NCI-H526 treated with DMSO at 0.1 percent for 48 hours (cell line): Measurements from ENCODE around the gene KLHL17.
"Not testable (repeated sequence)": the region's sequence is repeated elsewhere in the genome, so short reads cannot be mapped to it uniquely, and the experiment has no call there.

Experiments
- DNase-seq: peaks from one replicate; lab custom pipeline; 2025; lab: John Stamatoyannopoulos, UW

The KLHL17 gene

DNA sequence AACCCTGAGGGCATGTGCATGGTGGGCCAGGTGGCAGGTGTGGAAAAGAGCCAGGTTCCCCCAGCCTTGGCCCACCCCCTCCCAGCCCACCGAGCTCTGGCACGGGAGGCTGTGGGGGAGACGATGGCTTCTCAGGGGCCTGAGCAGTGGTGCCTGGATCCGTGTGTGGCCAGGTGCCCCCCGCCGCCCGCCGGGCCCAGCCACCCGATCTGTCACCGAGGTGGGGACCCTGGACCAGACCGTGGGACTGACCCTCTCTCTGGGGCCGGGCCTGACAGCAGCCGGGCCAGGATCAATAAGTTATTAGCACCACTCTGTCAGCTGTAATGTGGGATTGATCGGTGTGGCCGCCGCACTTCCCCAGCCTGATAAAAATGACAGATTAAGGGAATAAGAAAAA lies 22.9 kb upstream of the KLHL17 start:
- no peak for DNase-seq

DNA sequence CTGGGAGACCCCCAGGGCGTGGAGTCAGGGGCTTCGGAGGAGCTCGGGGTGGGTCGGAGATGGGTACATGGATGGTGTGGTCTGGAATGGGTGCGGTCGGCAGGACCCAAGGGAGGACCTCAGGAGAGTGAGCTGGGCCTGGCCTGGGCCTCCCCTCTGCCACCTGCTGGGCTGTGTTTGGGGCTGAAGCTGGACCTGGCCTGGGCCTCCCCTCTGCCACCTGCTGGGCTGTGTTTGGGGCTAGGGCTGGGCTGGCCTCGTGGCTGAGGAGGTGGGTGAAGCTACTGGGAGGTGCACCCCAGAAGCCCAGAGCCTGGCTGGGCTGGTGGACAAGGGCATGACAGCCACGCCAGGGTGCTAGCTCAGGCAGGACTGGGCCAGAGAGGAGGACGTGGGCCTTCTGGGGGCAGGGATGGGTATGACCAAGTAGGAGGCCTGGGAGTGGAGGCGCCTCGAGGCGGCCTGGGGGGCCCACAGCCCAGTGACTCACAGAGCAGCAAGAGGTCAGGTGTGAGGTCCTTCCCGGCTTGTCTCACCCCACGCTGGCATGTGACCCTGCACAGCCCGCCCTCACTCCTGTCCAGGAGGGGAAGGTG lies 22.2 kb upstream of the KLHL17 start:
- no peak for DNase-seq

DNA sequence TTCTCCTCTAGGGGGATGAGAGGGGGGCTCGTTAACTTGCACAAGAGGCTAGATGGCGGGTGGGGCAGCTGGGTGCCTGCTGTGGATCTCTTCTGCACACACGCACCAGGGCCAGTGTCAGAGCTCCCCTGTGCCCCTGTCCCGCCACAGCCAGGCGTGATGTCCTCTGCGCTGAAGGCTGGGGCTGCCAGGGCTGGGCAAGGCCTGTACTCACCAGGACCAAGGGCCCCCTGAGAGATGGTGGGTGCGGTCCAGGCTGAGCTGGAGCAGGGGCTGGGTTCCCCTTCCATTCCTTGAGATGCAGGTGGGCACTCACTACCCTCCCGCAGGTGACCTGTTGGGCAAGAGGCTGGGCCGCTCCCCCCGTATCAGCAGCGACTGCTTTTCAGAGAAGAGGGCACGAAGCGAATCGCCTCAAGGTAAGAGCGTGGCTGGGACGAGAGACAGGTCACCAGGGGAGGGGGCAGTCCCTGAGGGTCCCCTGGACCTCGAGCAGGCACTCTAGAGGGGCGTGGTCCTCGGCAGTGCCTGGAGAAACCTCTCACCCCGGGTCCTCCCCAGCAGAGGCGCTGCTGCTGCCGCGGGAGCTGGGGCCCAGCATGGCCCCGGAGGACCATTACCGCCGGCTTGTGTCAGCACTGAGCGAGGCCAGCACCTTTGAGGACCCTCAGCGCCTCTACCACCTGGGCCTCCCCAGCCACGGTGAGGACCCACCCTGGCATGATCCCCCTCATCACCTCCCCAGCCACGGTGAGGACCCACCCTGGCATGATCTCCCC lies 21.5 kb upstream of the KLHL17 start:
- no peak for DNase-seq

DNA sequence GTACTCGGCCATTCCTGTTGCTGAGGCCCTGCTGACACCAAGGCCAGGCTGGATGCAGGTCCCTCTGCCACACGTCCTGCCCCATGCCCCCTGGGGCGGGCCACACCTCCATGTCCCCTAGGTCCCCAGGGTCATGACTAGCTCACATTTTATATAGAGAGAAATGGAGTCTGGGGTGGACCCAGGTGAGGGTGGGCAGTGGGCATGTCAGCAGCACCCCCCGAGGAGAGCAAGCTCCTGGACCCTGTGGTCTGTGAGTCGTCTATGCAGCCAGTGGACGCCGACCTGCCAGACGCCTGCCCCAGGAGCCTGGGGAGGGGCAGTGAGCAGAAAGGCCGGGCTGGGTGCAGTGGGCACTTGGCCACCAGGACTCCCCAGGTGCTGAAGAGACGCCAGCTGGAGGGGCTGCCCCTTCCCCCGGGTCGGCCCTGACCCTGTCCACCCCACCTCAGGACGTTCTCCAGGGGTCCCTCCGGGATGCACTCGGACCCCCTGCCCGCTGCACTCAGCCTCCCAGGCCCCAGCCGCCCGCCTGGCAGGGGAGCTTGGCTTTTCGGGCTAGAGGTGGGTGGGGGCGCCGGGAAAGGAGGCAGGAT lies 20.8 kb upstream of the KLHL17 start:
- no peak for DNase-seq

- DNase-seq, result peak; percentile 57
These were observed 20.0 kb upstream of the KLHL17 start for GRCh38 chr1:940107-941014.

DNA sequence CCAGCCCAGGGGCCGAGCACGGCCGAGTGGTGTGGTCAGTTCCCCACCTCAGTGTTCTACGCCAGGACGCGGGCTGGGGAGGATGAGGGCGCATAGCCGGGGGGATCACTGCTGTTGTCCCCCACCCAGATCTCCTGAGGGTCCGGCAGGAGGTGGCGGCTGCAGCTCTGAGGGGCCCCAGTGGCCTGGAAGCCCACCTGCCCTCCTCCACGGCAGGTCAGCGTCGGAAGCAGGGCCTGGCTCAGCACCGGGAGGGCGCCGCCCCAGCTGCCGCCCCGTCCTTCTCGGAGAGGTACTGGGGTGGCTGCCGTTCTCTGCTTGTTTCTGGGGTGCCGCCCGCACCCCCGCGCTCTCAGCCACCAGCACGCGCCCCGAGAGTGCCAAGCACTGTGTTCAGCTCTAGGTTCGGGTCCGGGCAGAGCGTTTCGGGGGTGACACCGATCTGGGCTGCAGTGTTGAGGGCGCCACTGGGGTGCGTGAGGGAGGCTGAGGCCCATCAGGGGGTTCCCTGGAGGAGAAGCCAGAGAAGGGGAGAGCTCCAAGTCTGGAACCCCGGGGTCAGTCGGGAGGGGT lies 19.3 kb upstream of the KLHL17 start:
- DNase-seq, result no peak

GRCh38 chr1:941588-942383 lies 18.6 kb upstream of the KLHL17 start:
- peak; percentile 75 for DNase-seq

GRCh38 chr1:942411-942821 lies 18.0 kb upstream of the KLHL17 start:
- no peak for DNase-seq

DNA sequence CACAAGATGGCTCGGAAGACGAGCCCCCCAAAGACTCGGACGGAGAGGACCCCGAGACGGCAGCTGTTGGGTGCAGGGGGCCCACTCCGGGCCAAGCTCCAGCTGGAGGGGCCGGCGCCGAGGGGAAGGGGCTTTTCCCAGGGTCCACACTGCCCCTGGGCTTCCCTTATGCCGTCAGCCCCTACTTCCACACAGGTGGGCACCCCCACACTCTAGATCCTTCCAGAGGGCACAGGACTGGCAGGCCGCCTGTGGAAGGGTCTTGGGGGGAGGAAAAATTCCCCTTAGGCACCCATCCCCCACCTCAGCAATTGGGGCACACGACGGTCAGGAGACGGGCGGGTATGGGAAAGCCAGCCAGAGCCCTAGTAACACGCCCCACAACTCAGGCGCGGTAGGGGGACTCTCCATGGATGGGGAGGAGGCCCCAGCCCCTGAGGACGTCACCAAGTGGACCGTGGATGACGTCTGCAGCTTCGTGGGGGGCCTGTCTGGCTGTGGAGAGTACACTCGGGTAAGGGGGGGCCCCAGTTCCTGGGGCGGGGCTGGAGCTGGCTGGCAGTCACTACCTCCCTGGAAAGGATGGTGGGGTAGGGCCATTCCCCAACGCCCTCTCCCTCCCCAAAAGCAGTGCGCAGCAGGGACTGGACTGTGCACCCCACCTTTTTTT lies 17.4 kb upstream of the KLHL17 start:
- no peak for DNase-seq

DNA sequence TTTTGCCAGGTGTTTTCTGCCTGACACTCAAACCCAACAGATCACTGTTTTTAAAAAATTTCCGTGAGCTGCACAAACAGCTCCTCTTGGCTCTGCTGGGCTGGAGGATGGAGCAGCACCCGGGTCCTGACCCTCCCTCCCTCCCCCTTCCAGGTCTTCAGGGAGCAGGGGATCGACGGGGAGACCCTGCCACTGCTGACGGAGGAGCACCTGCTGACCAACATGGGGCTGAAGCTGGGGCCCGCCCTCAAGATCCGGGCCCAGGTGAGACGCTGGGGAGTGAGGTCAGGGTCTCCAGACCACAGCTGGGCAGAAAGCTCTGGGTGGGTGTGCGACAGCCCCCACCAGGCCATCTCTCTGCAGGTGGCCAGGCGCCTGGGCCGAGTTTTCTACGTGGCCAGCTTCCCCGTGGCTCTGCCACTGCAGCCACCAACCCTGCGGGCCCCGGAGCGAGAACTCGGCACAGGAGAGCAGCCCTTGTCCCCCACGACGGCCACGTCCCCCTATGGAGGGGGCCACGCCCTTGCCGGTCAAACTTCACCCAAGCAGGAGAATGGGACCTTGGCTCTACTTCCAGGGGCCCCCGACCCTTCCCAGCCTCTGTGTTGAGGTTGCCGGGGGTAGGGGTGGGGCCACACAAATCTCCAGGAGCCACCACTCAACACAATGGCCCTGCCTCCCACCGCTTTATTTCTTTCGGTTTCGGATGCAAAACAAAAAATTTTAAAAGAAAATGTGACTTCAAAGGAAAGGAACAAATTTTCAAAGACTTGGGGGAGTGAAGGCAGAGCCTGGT lies 16.6 kb upstream of the KLHL17 start:
- no peak for DNase-seq

DNA sequence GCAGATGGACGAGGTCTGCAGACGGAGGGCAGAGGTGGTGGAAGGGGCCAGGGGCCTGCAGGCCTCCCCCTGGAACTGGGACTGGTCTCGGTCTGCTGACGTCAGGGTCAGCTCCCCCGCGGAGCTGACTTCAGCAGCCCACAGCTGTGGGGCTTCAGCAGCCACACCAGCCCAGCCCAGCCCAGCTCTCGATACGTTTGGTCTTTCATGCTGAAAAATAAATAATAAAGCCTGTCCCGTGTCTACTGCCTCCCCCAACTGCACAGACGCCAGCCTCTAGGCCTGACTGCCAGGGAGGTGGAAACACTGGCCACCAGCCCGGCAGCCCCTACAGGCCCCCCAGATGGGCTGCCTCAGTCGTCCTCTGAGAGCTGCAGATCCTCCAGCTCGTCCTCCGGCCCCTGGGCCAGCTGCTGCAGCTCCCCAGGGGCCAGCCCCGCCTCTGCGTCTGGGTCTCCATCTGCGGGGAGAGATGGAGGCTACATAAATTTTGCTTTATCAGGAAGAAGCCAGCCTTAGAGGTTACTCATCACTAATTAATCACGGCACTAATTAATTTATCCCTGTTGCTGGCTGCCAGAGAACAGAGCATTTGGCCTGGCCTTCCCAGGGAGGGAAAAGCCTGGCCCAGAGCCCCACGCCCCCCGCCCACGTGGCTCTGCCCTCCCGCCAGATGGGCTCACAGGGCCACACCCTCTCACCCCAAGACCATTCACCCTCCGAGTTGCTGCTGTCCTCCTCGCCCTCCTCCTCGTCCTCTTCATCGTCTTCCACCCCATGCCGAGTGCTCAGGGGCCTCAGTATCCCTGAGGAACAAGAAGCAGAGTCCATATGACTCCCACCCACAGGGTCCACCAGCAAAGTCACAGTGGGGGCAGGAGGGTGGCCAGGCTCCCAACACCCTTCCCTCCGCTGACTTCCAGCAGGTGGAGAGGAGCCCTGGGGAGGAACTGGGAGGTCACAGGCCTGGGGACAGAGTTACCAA lies 15.8 kb upstream of the KLHL17 start:
- DNase-seq, result no peak

- no peak for DNase-seq
These were observed 14.5 kb upstream of the KLHL17 start for GRCh38 chr1:945688-946556.

GRCh38 chr1:946811-947210 lies 13.6 kb upstream of the KLHL17 start:
- DNase-seq, result not testable (repeated sequence)

DNA sequence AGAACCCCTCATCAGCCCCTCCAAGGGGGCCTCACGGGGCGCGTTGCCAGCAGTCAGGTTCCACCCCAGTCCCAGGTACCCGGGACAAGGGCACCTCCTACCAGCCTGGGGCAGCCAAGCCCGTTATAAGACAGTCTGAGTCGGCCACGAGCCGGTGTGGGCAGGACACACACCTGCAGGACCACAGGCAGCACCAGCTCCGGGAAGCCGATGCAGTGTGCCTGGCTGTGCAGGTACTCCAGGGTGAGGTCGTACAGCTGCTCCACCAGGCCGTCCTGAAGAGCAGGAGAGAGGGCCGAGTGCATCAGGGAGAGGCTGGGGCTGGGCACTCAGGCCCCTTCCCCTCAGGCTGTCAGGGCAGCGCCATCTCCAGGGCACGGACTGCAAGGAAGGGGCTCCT lies 12.4 kb upstream of the KLHL17 start:
- no peak for DNase-seq

- no peak for DNase-seq
These were observed 10.1 kb upstream of the KLHL17 start for GRCh38 chr1:950268-950667.

- DNase-seq, result no peak
These were observed 9.5 kb upstream of the KLHL17 start for GRCh38 chr1:950881-951280.

GRCh38 chr1:951364-951763 lies 9.0 kb upstream of the KLHL17 start:
- no peak for DNase-seq

DNA sequence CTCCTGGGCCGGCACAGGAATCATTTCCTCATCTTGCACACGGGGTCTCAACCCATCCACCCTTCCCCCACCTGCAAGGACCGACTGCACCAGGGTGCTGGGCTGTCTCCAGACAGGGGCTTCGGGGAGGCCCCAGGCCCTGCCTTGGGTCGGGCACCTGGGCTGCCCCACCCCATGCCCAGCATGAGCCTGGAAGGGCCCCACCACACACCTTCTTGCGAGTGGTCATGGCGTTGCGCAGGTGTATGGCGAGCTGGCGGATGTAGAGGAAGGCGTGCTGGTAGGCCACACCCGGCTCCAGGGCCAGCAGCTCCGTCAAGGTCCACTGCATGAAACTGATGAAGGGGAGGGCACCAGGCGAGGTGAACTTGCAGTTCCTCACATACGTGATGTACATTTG lies 8.2 kb upstream of the KLHL17 start:
- no peak for DNase-seq
